K562 (cell line): ENCODE data around the gene PRAMEF11.
"Not testable (repeated sequence)": the region's sequence is repeated elsewhere in the genome, so short reads cannot be mapped to it uniquely, and the experiment has no call there.

Experiments
- EP300 ChIP-seq: IDR thresholded peaks from 2 replicates; pipeline ENCODE4 v1.6.1; 2012; ENCODE audit warnings: low read length, improper control_type of control experiment
- GABPA ChIP-seq: fragments of 200-800 bp; sonication (Bioruptor generic); conservative IDR thresholded peaks from 2 replicates; pipeline ENCODE4 v1.6.1; 2016; ENCODE audit warnings: low read depth, missing genetic modification characterization, missing compliant biosample characterization
- POLR2A ChIP-seq: fragments of 450-650 bp; conservative IDR thresholded peaks from 2 replicates; pipeline ENCODE4 v1.6.1; 2016
- POLR2AphosphoS5 ChIP-seq: IDR thresholded peaks from 2 replicates; pipeline ENCODE4 v1.6.1; 2011; ENCODE audit warnings: mild to moderate bottlenecking, low read depth, low read length, moderate library complexity; ENCODE audit not compliant: control insufficient read depth, insufficient read depth
- TF ChIP-seq, protein P1 (sequence below), 3 experiments: IDR thresholded peaks in 2 of 3; conservative IDR thresholded peaks in 1 of 3; 2 replicates each; pipeline ENCODE4 v1.5.1; 2011 to 2012; ENCODE audit warnings: low read length in 3 of 3, mild to moderate bottlenecking in 3 of 3, control low read depth in 2 of 3, improper control_type of control experiment in 1 of 3, inconsistent platforms in 1 of 3, low read depth in 1 of 3, mixed read lengths in 1 of 3, moderate library complexity in 1 of 3; ENCODE audit not compliant: insufficient read depth in 2 of 3
- TF ChIP-seq, protein P2 (sequence below): sonication (generic); formaldehyde crosslinking; IDR thresholded peaks from 2 replicates; pipeline ENCODE4 v1.8.0; 2022; ENCODE audit warnings: mild to moderate bottlenecking, missing genetic modification reagents
- TF ChIP-seq, protein P3 (sequence below): fragments of 250-450 bp; sonication (Bioruptor Pico); IDR thresholded peaks from 2 replicates; pipeline ENCODE4 v1.4.0; 2020; ENCODE audit warnings: mild to moderate bottlenecking, moderate library complexity

DNA sequence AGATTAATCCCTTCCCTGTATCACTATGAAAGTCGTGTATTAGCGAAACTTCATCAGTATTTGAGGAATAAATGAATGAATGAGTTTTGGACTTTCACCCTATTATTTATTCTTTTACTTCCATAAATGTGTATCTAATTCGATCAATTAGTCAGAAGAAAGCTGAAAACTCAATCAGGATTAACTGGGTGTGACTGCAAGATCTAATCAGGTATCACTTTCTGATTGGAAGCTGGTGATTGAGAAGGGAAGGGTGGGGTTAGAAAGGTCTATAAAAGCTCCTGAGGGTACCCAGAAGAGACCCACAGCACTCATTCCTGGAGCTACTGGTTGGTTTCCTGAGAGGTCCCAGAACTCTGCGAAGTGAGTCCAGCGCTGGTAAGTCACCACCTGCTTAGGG is 40.1 kb downstream of the PRAMEF11 start, which contains the start of gene PRAMEF1:
- TF ChIP-seq, protein P1, sequence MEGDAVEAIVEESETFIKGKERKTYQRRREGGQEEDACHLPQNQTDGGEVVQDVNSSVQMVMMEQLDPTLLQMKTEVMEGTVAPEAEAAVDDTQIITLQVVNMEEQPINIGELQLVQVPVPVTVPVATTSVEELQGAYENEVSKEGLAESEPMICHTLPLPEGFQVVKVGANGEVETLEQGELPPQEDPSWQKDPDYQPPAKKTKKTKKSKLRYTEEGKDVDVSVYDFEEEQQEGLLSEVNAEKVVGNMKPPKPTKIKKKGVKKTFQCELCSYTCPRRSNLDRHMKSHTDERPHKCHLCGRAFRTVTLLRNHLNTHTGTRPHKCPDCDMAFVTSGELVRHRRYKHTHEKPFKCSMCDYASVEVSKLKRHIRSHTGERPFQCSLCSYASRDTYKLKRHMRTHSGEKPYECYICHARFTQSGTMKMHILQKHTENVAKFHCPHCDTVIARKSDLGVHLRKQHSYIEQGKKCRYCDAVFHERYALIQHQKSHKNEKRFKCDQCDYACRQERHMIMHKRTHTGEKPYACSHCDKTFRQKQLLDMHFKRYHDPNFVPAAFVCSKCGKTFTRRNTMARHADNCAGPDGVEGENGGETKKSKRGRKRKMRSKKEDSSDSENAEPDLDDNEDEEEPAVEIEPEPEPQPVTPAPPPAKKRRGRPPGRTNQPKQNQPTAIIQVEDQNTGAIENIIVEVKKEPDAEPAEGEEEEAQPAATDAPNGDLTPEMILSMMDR (IDR thresholded peaks at IDR 0.05 in 2 of 3, conservative IDR thresholded peaks at IDR 0.05 in 1 of 3; ENCODE audit: insufficient read depth in 2 of 3, low read depth in 1 of 3, low read length in 3 of 3): not testable (repeated sequence)
- TF ChIP-seq, protein P2, sequence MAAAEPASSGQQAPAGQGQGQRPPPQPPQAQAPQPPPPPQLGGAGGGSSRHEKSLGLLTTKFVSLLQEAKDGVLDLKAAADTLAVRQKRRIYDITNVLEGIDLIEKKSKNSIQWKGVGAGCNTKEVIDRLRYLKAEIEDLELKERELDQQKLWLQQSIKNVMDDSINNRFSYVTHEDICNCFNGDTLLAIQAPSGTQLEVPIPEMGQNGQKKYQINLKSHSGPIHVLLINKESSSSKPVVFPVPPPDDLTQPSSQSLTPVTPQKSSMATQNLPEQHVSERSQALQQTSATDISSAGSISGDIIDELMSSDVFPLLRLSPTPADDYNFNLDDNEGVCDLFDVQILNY: not testable (repeated sequence)
- TF ChIP-seq, protein P3, sequence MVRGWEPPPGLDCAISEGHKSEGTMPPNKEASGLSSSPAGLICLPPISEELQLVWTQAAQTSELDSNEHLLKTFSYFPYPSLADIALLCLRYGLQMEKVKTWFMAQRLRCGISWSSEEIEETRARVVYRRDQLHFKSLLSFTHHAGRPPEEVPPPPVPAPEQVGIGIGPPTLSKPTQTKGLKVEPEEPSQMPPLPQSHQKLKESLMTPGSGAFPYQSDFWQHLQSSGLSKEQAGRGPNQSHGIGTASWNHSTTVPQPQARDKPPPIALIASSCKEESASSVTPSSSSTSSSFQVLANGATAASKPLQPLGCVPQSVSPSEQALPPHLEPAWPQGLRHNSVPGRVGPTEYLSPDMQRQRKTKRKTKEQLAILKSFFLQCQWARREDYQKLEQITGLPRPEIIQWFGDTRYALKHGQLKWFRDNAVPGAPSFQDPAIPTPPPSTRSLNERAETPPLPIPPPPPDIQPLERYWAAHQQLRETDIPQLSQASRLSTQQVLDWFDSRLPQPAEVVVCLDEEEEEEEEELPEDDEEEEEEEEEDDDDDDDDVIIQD (CRISPR knock-in tag): not testable (repeated sequence)
- TF ChIP-seq POLR2AphosphoS5; EP300; GABPA (tag); POLR2A: not testable (repeated sequence)
